ENCODE data around the gene ELMO2. TPM values are rescaled to one million over a fixed set of nuclear protein-coding genes. Genes with fewer than 3 reads are reported as not detected.

ELMO2 gene
- total and polyA plus RNA-seq, 2 of the 4 experiments (the other 2 are of a cell fraction) = 29.2 to 52.7 TPM

DNA sequence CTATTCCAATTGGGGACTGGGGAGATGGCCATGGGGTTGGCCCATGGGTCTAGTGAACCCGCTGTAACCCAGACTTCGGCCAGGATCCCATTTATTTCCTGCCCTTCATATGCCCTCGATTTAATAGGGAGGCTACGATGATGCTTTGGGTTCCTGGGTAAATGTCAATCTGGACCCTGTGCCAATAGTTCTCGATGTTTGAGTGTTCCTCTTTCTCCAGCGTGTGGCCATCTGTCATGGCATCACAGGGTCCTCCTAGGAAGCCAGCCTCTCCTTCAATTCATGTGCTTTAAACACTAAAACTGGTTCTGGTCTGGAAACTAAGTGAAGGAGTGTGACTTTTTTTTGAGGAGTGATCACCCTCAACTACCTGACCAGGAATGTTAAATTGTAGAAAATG is 28.7 kb upstream of the ELMO2 start:
- H2BK5ac ChIP-seq (ENCODE audit: low read depth, low read length, poor library complexity, severe bottlenecking) = no peak overlapping the region
- H3K56ac ChIP-seq (ENCODE audit: extremely low read depth, insufficient read depth, low read length) = no peak overlapping the region
- no peak overlapping the region for H3K23ac ChIP-seq (ENCODE audit: low read depth, low read length)
- ChIA-PET POLR2A (ENCODE audit: unreplicated experiment) (no interaction called here), CTCF (no interaction called here)
- H3K18ac ChIP-seq (ENCODE audit: low read depth, low read length) = no peak overlapping the region
- H2BK15ac ChIP-seq (ENCODE audit: low read depth, low read length) = no peak overlapping the region
- H3K4me2 ChIP-seq (ENCODE audit: low read depth, low read length) = no peak overlapping the region
- TF ChIP-seq RCOR1 (IDR thresholded peaks at IDR 0.05; ENCODE audit: insufficient replicate concordance, low read length) = no peak
- no peak for TF ChIP-seq BHLHE40 (IDR thresholded peaks at IDR 0.05; ENCODE audit: low read depth, low read length)
- no peak for TF ChIP-seq RAD21 (IDR thresholded peaks at IDR 0.05; ENCODE audit: low read length)
- TF ChIP-seq POLR2A (IDR thresholded peaks at IDR 0.05; ENCODE audit: low read depth, low read length) = no peak
- no peak for TF ChIP-seq MAZ (IDR thresholded peaks at IDR 0.05; ENCODE audit: borderline replicate concordance, low read depth, low read length)
- no peak for TF ChIP-seq ELK1 (IDR thresholded peaks at IDR 0.05; ENCODE audit: borderline replicate concordance, low read depth, low read length)
- TF ChIP-seq MAFK (IDR thresholded peaks at IDR 0.05; ENCODE audit: low read depth, low read length) = no peak
- TF ChIP-seq, protein P1, sequence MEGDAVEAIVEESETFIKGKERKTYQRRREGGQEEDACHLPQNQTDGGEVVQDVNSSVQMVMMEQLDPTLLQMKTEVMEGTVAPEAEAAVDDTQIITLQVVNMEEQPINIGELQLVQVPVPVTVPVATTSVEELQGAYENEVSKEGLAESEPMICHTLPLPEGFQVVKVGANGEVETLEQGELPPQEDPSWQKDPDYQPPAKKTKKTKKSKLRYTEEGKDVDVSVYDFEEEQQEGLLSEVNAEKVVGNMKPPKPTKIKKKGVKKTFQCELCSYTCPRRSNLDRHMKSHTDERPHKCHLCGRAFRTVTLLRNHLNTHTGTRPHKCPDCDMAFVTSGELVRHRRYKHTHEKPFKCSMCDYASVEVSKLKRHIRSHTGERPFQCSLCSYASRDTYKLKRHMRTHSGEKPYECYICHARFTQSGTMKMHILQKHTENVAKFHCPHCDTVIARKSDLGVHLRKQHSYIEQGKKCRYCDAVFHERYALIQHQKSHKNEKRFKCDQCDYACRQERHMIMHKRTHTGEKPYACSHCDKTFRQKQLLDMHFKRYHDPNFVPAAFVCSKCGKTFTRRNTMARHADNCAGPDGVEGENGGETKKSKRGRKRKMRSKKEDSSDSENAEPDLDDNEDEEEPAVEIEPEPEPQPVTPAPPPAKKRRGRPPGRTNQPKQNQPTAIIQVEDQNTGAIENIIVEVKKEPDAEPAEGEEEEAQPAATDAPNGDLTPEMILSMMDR (conservative IDR thresholded peaks at IDR 0.05; ENCODE audit: low read depth, low read length) = no peak
- no peak for TF ChIP-seq NFE2L2 (IDR thresholded peaks at IDR 0.05; ENCODE audit: low read depth, low read length)
- no peak for TF ChIP-seq MXI1 (IDR thresholded peaks at IDR 0.05; ENCODE audit: borderline replicate concordance, low read depth, low read length)
- no peak for TF ChIP-seq RFX5 (IDR thresholded peaks at IDR 0.05; ENCODE audit: low read depth, low read length)
- no peak for TF ChIP-seq FOS (IDR thresholded peaks at IDR 0.05; ENCODE audit: low read depth, low read length)
- TF ChIP-seq, protein P2, sequence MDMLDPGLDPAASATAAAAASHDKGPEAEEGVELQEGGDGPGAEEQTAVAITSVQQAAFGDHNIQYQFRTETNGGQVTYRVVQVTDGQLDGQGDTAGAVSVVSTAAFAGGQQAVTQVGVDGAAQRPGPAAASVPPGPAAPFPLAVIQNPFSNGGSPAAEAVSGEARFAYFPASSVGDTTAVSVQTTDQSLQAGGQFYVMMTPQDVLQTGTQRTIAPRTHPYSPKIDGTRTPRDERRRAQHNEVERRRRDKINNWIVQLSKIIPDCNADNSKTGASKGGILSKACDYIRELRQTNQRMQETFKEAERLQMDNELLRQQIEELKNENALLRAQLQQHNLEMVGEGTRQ (IDR thresholded peaks at IDR 0.05; ENCODE audit: low read depth, low read length) = no peak
- TF ChIP-seq SMC3 (IDR thresholded peaks at IDR 0.05; ENCODE audit: low read depth, low read length) = no peak
- no peak for TF ChIP-seq CEBPB (IDR thresholded peaks at IDR 0.05; ENCODE audit: low read depth, low read length)
- no peak for TF ChIP-seq CHD1 (IDR thresholded peaks at IDR 0.05; ENCODE audit: low read depth, low read length)
- H3K4me1 ChIP-seq (ENCODE audit: control insufficient read depth, insufficient read depth, low read length) = no peaks in the 10 kb centered on the region
- H3K4me3 ChIP-seq (ENCODE audit: insufficient read depth, low read depth, low read length) = no peak overlapping the region
- H2AFZ ChIP-seq (replicated peaks; ENCODE audit: low read length, poor library complexity) = no peak overlapping the region
- H4K91ac ChIP-seq (ENCODE audit: insufficient read depth, low read depth, low read length) = no peak overlapping the region
- H4K8ac ChIP-seq (ENCODE audit: low read depth in 2 of 2, low read length in 2 of 2) = no peak overlapping the region
- no peak overlapping the region for H2AK5ac ChIP-seq (ENCODE audit: low read depth, low read length)
- H3K27me3 ChIP-seq (ENCODE audit: control insufficient read depth, insufficient read depth, low read length) = peaks cover 5% of the 10 kb centered on the region; the same call in 1 of the 2 replicates
- ATAC-seq (ENCODE audit: low read depth) (no peak), DNase-seq (no peak)
- H4K5ac ChIP-seq (ENCODE audit: low read depth, low read length) = no peak overlapping the region
- no peak overlapping the region for H3K4ac ChIP-seq (ENCODE audit: low read depth, low read length)
- WGBS, 2 experiments (ENCODE audit: extremely low coverage in 2 of 2, insufficient read length in 1 of 2) = 100% methylated on average over 1 of the region's 6 CpGs; no CpG with 5 or more reads in 1 of the 2 experiments
- no peaks in the 10 kb centered on the region for H3K79me1 ChIP-seq (ENCODE audit: low read depth in 1 of 2, low read length in 2 of 2)
- no peak overlapping the region for H3K9ac ChIP-seq (ENCODE audit: low read depth, low read length)
- H2AK9ac ChIP-seq (replicated peaks; ENCODE audit: low read depth, low read length, poor library complexity) = no peak overlapping the region
- in situ Hi-C loops (cut with MboI; ENCODE audit: low sequenced_read_pairs) = no loop called here
- no peaks in the 10 kb centered on the region for H3K9me3 ChIP-seq (ENCODE audit: control insufficient read depth, insufficient read depth, low read length)
- no peak overlapping the region for H2BK20ac ChIP-seq (ENCODE audit: low read depth, low read length)
- H2BK120ac ChIP-seq (ENCODE audit: low read depth, low read length) = no peak overlapping the region
- no peak overlapping the region for H3K14ac ChIP-seq (replicated peaks; ENCODE audit: low read depth, low read length)
- H4K20me1 ChIP-seq (ENCODE audit: insufficient read depth, low read length) = no peaks in the 10 kb centered on the region
- peaks cover 2% of the 10 kb centered on the region; the same call in 1 of the 2 replicates for H3K9me1 ChIP-seq (ENCODE audit: insufficient read depth, low read length)
- no TSS peak for BruUV-seq (replicated peaks)
- H3K36me3 ChIP-seq (ENCODE audit: control insufficient read depth, insufficient read depth, low read length) = no peaks in the 10 kb centered on the region
- dilution Hi-C loops (cut with HindIII; ENCODE audit: low sequenced_read_pairs, unreplicated experiment) = no loop called here
- no peak overlapping the region for H3K27ac ChIP-seq (ENCODE audit: insufficient read depth, low read length)
- intact Hi-C loops (cut with micrococcal nuclease) = no loop called here
